Ascending aorta (tissue), 2 donors: Measurements from ENCODE around the gene GAB2. TPM values are rescaled to one million over a fixed set of nuclear protein-coding genes. Genes with fewer than 3 reads are reported as not detected.
A peak's percentile ranks its signal among the peaks of the same experiment; 100 is the strongest.

Experiments
- DNase-seq, 2 donors: peaks; one replicate each; pipeline ENCODE4 v3.0.0-alpha.2; 2019; ENCODE audit warnings: low spot score in 2 of 2
- H3K27ac ChIP-seq, 2 donors: fragments of 200-600 bp; sonication (generic); one replicate each; pipeline ENCODE4 v1.5.1; 2016 to 2017; ENCODE audit warnings: mild to moderate bottlenecking in 1 of 2
- H3K27me3 ChIP-seq: fragments of 200-600 bp; sonication (generic); one replicate; pipeline ENCODE4 v1.5.1; 2017
- H3K36me3 ChIP-seq, 2 donors: fragments of 200-600 bp; sonication (generic); one replicate each; pipeline ENCODE4 v1.5.1; 2016
- H3K4me1 ChIP-seq, 2 donors: fragments of 200-600 bp; sonication (generic); one replicate each; pipeline ENCODE4 v1.5.1; 2016 to 2017; ENCODE audit warnings: mild to moderate bottlenecking in 1 of 2
- H3K4me3 ChIP-seq, 2 donors: fragments of 200-600 bp; sonication (generic); one replicate each; pipeline ENCODE4 v1.5.1; 2016 to 2017; ENCODE audit warnings: mild to moderate bottlenecking in 1 of 2
- H3K9me3 ChIP-seq, 2 donors: fragments of 200-600 bp; sonication (generic); one replicate each; pipeline ENCODE4 v1.5.1; 2016
- intact Hi-C: fragments of 100-400 bp; cut with DNase I; formaldehyde crosslinking; loops from one replicate; pipeline ENCODE4 v1.15.1; 2023
- total RNA-seq: library from RNA; depleted of rRNA; stranded (reverse); fragments of >200 nt; gene quantifications from one replicate; pipeline ENCODE4 v1.1.0, GENCODE V29; 2016
- TF ChIP-seq, protein P1 (sequence below), 3 experiments: fragments of 200-600 bp in 2 of 3; fragments of 450-650 bp in 1 of 3; sonication (generic) in 2 of 3; IDR thresholded peaks; one replicate each; pipeline ENCODE4 v1.5.1; 2016 to 2019; ENCODE audit warnings: antibody characterized with exemption in 3 of 3, mild to moderate bottlenecking in 1 of 3, moderate library complexity in 1 of 3

Gene GAB2
- total RNA-seq, 1 donor from 2014 or later: 21.6 TPM

DNA sequence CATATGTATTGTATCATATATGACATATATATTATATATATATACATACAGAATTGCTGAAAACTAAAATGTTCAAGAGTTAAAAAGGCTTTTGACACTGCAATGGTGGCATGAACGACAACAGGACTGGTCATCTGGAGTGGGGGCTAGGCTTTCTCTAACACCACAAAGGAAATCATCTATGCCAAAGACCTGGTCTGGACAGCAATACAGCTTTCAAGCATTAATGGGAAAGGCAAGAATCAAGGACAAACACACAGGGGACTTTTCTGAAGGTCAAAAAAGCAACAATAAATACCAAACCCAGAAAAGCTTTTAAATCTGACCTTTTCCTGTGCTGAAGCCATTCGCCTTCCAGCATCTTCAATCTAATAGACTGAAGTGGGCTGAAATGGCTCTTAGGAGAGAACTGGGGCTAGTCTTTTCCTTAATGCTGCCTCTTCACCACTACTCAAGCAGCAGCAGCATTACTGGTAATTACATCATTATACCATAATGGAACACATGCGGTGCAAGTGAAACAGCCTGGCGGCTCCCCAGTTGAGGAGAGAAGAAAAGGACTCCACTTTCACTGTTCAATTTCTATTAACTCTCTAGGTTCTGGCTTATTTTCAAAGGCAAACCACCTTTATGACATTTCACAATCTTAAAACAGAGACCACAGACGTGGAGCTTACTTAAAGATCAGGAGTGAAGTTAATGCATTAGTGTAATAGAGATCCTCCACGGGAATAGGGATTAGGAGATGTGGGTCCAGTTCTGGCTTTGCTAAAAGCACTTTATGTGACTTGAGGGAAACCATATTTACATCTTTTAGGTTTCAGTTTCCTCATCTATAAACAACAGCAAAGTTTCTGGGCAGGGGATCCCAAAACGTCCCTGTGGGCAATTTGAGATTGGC, 63.0 kb downstream of the GAB2 start:
- no peak overlapping the region for H3K4me3 ChIP-seq
- TF ChIP-seq, protein P1, sequence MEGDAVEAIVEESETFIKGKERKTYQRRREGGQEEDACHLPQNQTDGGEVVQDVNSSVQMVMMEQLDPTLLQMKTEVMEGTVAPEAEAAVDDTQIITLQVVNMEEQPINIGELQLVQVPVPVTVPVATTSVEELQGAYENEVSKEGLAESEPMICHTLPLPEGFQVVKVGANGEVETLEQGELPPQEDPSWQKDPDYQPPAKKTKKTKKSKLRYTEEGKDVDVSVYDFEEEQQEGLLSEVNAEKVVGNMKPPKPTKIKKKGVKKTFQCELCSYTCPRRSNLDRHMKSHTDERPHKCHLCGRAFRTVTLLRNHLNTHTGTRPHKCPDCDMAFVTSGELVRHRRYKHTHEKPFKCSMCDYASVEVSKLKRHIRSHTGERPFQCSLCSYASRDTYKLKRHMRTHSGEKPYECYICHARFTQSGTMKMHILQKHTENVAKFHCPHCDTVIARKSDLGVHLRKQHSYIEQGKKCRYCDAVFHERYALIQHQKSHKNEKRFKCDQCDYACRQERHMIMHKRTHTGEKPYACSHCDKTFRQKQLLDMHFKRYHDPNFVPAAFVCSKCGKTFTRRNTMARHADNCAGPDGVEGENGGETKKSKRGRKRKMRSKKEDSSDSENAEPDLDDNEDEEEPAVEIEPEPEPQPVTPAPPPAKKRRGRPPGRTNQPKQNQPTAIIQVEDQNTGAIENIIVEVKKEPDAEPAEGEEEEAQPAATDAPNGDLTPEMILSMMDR (IDR thresholded peaks at IDR 0.05): no peak
- intact Hi-C loops: no loop called here
- H3K4me1 ChIP-seq: peaks cover 0 to 44% of the 10 kb centered on the region in 2 donors
- no peaks in the 10 kb centered on the region for H3K36me3 ChIP-seq
- no peak for DNase-seq
- no peaks in the 10 kb centered on the region for H3K27me3 ChIP-seq
- no peak overlapping the region for H3K27ac ChIP-seq
- H3K9me3 ChIP-seq: no peaks in the 10 kb centered on the region

DNA sequence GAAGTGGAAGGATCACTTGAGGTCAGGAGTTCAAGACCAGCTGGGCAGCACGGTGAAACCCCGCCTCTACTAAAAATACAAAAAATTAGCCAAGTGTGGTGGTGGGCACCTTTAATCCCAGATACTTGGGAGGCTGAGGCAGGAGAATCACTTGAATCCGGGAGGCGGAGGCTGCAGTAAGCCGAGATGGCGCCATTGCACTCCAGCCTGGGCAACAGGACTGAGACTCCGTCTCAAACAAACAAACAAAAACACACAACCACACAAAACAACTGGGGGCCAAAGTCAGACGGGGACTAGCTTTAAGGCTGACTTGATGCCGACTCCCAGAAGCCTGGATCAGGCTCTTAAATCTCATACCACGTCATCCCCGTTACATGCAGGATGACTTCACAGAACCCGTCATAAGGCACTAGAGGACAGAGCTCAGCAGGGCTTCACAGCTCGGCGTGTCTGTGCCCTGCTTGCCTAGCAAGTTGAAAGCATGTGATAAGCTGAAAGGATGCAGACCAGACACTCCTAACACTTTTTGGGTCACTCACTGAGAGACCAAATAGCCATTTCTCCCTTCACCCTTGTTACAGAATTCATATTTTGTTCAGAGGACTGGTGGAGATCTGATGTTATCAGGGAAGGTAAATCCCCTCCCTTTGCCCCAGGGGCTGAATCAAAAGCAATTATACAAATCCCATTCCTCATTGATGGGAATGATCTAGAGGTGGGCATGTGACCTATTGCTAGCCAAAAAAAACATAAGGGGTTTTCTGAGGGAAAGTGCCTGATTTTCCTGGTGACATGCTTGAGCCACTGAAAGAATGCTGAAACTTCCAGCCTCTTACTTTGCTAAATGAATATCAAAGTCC, 65.4 kb downstream of the GAB2 start:
- intact Hi-C loops: no loop called here
- no peaks in the 10 kb centered on the region for H3K27me3 ChIP-seq
- peaks cover 0 to 51% of the 10 kb centered on the region in 2 donors for H3K4me1 ChIP-seq
- DNase-seq: no peak
- H3K27ac ChIP-seq: peak overlapping the region; percentile 22 to 61
- no peaks in the 10 kb centered on the region for H3K9me3 ChIP-seq
- H3K36me3 ChIP-seq: no peaks in the 10 kb centered on the region
- TF ChIP-seq, protein P1 (IDR thresholded peaks at IDR 0.05): no peak
- no peak overlapping the region for H3K4me3 ChIP-seq

- TF ChIP-seq, protein P1 (IDR thresholded peaks at IDR 0.05): no peak
- Histone ChIP-seq H3K4me3 (peak overlapping the region in 1 of 2 donors; percentile 39), H3K9me3 (no peaks in the 10 kb centered on the region), H3K4me1 (peaks cover 3 to 59% of the 10 kb centered on the region in 2 donors), H3K27ac (peak overlapping the region; percentile 58 to 61), H3K36me3 (no peaks in the 10 kb centered on the region), H3K27me3 (no peaks in the 10 kb centered on the region)
- intact Hi-C loops: no loop called here
- no peak for DNase-seq
These were observed 66.4 kb downstream of the GAB2 start for GRCh38 chr11:78351193-78351592.

DNA sequence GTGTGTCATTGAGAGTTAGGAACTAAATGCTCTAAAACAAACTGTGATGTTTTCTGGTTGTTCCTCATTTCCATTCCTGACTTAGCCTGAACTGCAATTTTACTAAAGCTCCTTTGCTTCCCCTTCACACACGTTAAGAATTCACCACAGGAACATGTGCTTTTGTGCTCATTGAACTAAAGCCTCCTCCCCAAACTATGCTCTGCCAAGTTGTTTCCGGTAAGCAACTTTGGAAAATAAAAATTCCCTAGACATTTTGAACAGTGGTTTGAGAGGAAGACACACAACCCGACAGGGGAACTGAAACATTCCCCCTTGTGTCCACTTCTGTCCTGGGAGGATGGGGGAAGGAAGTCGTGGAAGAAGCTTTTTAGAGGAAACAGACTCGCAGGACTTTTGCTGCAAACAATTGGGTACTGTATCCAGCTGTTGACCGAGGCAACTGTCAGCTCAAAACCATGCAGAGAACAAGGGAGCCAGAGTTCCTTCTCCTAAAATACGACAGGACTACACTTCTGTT, 66.9 kb downstream of the GAB2 start:
- TF ChIP-seq, protein P1 (IDR thresholded peaks at IDR 0.05): no peak
- Histone ChIP-seq H3K9me3 (no peaks in the 10 kb centered on the region), H3K27me3 (no peaks in the 10 kb centered on the region), H3K4me1 (peaks cover 5 to 64% of the 10 kb centered on the region in 2 donors), H3K4me3 (peak overlapping the region in 1 of 2 donors; percentile 39), H3K27ac (peak overlapping the region; percentile 58 to 61), H3K36me3 (no peaks in the 10 kb centered on the region)
- intact Hi-C loops: no loop called here
- DNase-seq: no peak

- TF ChIP-seq, protein P1 (IDR thresholded peaks at IDR 0.05): no peak
- Histone ChIP-seq H3K27ac (peak overlapping the region; percentile 58 to 61), H3K4me1 (peaks cover 5 to 63% of the 10 kb centered on the region in 2 donors), H3K36me3 (no peaks in the 10 kb centered on the region), H3K27me3 (no peaks in the 10 kb centered on the region), H3K4me3 (peak overlapping the region; percentile 28 to 39), H3K9me3 (no peaks in the 10 kb centered on the region)
- intact Hi-C loops: no loop called here
- no peak for DNase-seq
These were observed 67.5 kb downstream of the GAB2 start for GRCh38 chr11:78350091-78350645.
